ENCODE results near the gene MRPL34.

- TF ChIP-seq CTCF (IDR thresholded peaks at IDR 0.05; ENCODE audit: poor library complexity) (no peak), EZH2 (IDR thresholded peaks at IDR 0.05; ENCODE audit: borderline replicate concordance) (no peak)
These were observed 27.3 kb downstream of the MRPL34 start for GRCh38 chr19:17332677-17333581.
